PC-9 (cell line): ENCODE results near the gene WBP4. TPM values are rescaled to one million over a fixed set of nuclear protein-coding genes. Genes with fewer than 3 reads are reported as not detected.
A peak's percentile ranks its signal among the peaks of the same experiment; 100 is the strongest.

Source experiments
- BruUV-seq: library from RNA; stranded (reverse); fragments of 400-500 nt; replicated peaks from 2 replicates; lab custom pipeline; 2021; lab: Mats Ljungman, UMichigan
- CTCF ChIA-PET: fragments of 300-600 bp; sonication (Branson Sonifier 250); formaldehyde crosslinking; loops from one replicate; lab custom pipeline; 2022; ENCODE audit warnings: antibody characterized with exemption; lab: Charles Lee
- POLR2A ChIA-PET: fragments of 300-600 bp; sonication (Branson Sonifier 250); formaldehyde crosslinking; loops from one replicate; lab custom pipeline; 2022; ENCODE audit warnings: antibody characterized with exemption; ENCODE audit not compliant: unreplicated experiment; lab: Charles Lee
- DNase-seq, 2 experiments: peaks; one replicate each; pipeline versions ENCODE4 v3.0.0 to v3.0.0-alpha.2; 2015 to 2022; ENCODE audit warnings: mixed read lengths in 1 of 2
- H2AFZ ChIP-seq: fragments of 200-600 bp; sonication (generic); 2 replicates; pipeline ENCODE4 v1.8.1; 2017; ENCODE audit warnings: antibody characterized with exemption
- H3F3A ChIP-seq: fragments of 200-600 bp; sonication (generic); 2 replicates; pipeline ENCODE4 v1.8.1; 2017; ENCODE audit warnings: antibody characterized with exemption, mild to moderate bottlenecking, low read depth; ENCODE audit not compliant: insufficient read depth
- H3K27ac ChIP-seq: fragments of 200-600 bp; sonication (generic); 2 replicates; pipeline ENCODE4 v1.6.1; 2016; ENCODE audit warnings: mixed run types
- H3K27me3 ChIP-seq: fragments of 200-600 bp; sonication (generic); 2 replicates; pipeline ENCODE4 v1.6.1; 2016; ENCODE audit warnings: low read depth, mixed run types; ENCODE audit not compliant: insufficient read depth
- H3K36me3 ChIP-seq: fragments of 200-600 bp; sonication (generic); 2 replicates; pipeline ENCODE4 v1.6.1; 2016; ENCODE audit warnings: low read depth, mixed run types
- H3K4me1 ChIP-seq: fragments of 200-600 bp; sonication (generic); replicated peaks from 2 replicates; pipeline ENCODE4 v1.6.1; 2016; ENCODE audit warnings: mixed run types; ENCODE audit not compliant: insufficient read depth
- H3K4me2 ChIP-seq: fragments of 200-600 bp; sonication (generic); 2 replicates; pipeline ENCODE4 v1.6.1; 2017; ENCODE audit warnings: mixed run types
- H3K4me3 ChIP-seq: fragments of 200-600 bp; sonication (generic); 2 replicates; pipeline ENCODE4 v1.6.1; 2016; ENCODE audit warnings: mixed run types
- H3K79me2 ChIP-seq: fragments of 200-600 bp; sonication (generic); 2 replicates; pipeline ENCODE4 v1.6.1; 2017; ENCODE audit warnings: low read depth, mixed run types
- H3K9me2 ChIP-seq: fragments of 200-600 bp; sonication (generic); 2 replicates; pipeline ENCODE4 v1.8.1; 2017; ENCODE audit warnings: mild to moderate bottlenecking; ENCODE audit not compliant: insufficient read depth
- H3K9me3 ChIP-seq: fragments of 200-600 bp; sonication (generic); 2 replicates; pipeline ENCODE4 v1.8.1; 2016; ENCODE audit warnings: low read depth; ENCODE audit not compliant: insufficient read depth
- H4K20me1 ChIP-seq: fragments of 200-600 bp; sonication (generic); 2 replicates; pipeline ENCODE4 v1.8.1; 2017; ENCODE audit not compliant: insufficient read depth
- EZH2 ChIP-seq: fragments of 200-600 bp; sonication (generic); IDR thresholded peaks from 2 replicates; pipeline ENCODE4 v1.8.0; 2017; ENCODE audit warnings: antibody characterized with exemption, low read depth
- intact Hi-C: fragments of 100-400 bp; cut with micrococcal nuclease; formaldehyde crosslinking; loops from one replicate; pipeline ENCODE4 v1.10.0; 2022; ENCODE audit not compliant: unreplicated experiment
- total RNA-seq: library from RNA; stranded (reverse); gene quantifications from 2 replicates; pipeline ENCODE4 v1.2.3, GENCODE V29; 2021
- TF ChIP-seq, protein P1 (sequence below): fragments of 200-600 bp; sonication (generic); conservative IDR thresholded peaks from 2 replicates; pipeline ENCODE4 v1.6.1; 2017; ENCODE audit warnings: mixed run types, antibody characterized with exemption, mild to moderate bottlenecking, moderate library complexity

The WBP4 gene
- total RNA-seq, 1 experiment from 2014 or later = 6.3 TPM

DNA sequence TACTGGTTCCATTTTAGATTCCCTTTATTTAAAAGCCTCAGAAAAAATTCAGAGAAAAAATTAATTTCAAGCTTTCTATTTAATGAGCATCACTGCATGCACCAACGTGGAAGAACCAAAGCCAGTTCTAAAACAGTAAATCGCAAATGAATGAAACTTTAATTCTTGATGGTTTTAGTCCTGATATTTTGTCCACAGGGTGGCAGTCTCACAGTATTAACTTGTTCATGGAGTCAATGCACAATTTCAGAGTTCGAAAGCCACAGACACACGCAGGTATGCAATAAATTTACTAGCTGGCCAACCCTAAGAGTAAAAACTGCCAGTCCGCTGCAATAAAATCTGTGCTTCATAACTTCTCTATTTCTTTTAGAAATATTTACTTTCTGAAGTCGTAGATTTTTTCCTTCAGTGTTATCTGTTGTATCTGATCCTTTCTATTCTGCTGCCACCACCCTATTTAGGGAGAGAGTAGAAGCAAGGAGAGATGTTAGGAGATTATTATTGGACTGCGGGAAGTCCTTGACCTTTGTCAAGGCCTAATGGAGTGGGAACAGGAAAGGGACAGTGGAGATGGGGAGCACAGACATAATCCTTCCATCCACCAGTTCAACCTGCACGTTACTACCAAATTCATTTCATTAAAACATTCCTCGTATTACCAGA, 7.0 kb upstream of the WBP4 start:
- TF ChIP-seq EZH2 = no peak
- TF ChIP-seq, protein P1, sequence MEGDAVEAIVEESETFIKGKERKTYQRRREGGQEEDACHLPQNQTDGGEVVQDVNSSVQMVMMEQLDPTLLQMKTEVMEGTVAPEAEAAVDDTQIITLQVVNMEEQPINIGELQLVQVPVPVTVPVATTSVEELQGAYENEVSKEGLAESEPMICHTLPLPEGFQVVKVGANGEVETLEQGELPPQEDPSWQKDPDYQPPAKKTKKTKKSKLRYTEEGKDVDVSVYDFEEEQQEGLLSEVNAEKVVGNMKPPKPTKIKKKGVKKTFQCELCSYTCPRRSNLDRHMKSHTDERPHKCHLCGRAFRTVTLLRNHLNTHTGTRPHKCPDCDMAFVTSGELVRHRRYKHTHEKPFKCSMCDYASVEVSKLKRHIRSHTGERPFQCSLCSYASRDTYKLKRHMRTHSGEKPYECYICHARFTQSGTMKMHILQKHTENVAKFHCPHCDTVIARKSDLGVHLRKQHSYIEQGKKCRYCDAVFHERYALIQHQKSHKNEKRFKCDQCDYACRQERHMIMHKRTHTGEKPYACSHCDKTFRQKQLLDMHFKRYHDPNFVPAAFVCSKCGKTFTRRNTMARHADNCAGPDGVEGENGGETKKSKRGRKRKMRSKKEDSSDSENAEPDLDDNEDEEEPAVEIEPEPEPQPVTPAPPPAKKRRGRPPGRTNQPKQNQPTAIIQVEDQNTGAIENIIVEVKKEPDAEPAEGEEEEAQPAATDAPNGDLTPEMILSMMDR = peak; percentile 56
- Histone ChIP-seq H3K4me1 (peaks cover 23% of the 10 kb centered on the region), H3K9me2 (no peaks in the 10 kb centered on the region), H3K4me2 (peak overlapping the region; percentile 57; the same call in 1 of the 2 replicates), H3K27ac (peak overlapping the region; percentile 49), H3K9me3 (no peaks in the 10 kb centered on the region; the same call in 1 of the 2 replicates), H3K36me3 (no peaks in the 10 kb centered on the region; the same call in 1 of the 2 replicates), H3K27me3 (no peaks in the 10 kb centered on the region), H4K20me1 (no peaks in the 10 kb centered on the region), H3K4me3 (no peak overlapping the region), H3F3A (peaks cover 10% of the 10 kb centered on the region; the same call in 1 of the 2 replicates), H2AFZ (no peak overlapping the region), H3K79me2 (peaks cover 98% of the 10 kb centered on the region)
- CTCF ChIA-PET = interaction anchor here (0.5 to 1.0 kb wide), 2 partner anchors 274 to 592 kb away, joined by 3 to 4 read pairs; no protein-coding TSS in a partner anchor
- peak in 1 of 2 experiments; percentile 9 for DNase-seq
- intact Hi-C loops = no loop called here
- no TSS peak for BruUV-seq
- POLR2A ChIA-PET = interaction anchor here (0.5 kb wide), 1 partner anchor 14 kb away, joined by 18 read pairs; no protein-coding TSS in a partner anchor

DNA sequence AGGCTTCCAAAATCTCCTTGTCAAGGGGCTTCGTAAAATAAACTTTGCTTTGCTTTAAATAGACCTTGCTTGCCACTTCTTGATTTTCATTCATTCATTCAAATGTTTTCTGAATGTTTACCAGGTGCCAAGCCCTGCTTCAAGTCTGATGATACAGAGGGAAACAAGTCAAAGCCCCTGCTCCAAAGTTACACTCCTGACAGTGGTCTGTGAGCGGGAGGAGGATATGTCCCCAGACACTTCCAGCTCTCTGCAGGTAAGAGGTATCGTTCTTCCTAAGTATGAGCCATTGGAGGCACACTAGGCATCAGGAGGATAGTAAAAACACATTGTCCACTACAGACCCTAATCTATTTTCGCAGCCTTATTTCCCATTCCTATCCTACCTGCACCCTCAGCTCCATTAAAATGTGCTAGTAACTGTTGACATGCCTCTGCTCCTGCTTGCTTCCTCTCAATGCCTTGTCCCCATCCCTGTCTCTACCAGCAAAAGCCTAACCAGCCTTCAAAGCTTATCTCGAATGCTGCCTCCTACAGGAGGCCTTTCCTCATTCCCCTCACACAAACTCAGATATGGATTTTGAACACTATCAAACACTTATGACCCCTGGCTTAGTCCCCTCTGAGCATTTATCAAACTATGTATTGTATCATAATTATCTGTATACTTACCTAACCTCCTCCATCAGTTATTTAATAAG, 6.2 kb upstream of the WBP4 start:
- TF ChIP-seq, protein P1 = no peak
- no peak for TF ChIP-seq EZH2
- DNase-seq = no peak
- POLR2A ChIA-PET = interaction anchor here (0.5 kb wide), 1 partner anchor 14 kb away, joined by 18 read pairs; no protein-coding TSS in a partner anchor
- H3K9me2 ChIP-seq = no peaks in the 10 kb centered on the region
- peaks cover 10% of the 10 kb centered on the region; the same call in 1 of the 2 replicates for H3F3A ChIP-seq
- H3K27ac ChIP-seq = no peak overlapping the region
- peaks cover 23% of the 10 kb centered on the region for H3K4me1 ChIP-seq
- no TSS peak for BruUV-seq
- no peak overlapping the region for H3K4me3 ChIP-seq
- peaks cover 98% of the 10 kb centered on the region for H3K79me2 ChIP-seq
- no peaks in the 10 kb centered on the region for H3K27me3 ChIP-seq
- H3K9me3 ChIP-seq = no peaks in the 10 kb centered on the region
- H4K20me1 ChIP-seq = no peaks in the 10 kb centered on the region
- H2AFZ ChIP-seq = no peak overlapping the region
- intact Hi-C loops = no loop called here
- no peak overlapping the region for H3K4me2 ChIP-seq
- no peaks in the 10 kb centered on the region; the same call in 1 of the 2 replicates for H3K36me3 ChIP-seq
- CTCF ChIA-PET = interaction anchor here (1.0 kb wide), 1 partner anchor 275 kb away, joined by 4 read pairs; no protein-coding TSS in a partner anchor

DNA sequence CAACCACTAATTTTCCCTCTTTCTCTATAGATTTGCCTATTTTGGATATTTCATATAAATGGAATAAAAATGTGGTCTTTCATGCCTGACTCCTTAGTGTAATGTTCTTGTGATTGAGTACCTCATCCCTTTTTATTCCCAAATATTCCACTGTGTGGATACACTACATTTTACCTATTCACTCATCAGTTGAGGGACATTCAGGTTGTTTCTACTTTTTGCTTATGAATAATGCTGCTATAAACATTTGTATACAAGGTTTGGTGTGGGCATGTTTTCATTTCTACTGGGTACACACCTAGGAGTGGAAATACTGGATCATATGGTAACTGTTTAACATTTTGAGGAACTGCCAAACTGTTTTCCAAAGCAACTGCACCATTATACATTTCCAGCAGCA, 5.1 kb upstream of the WBP4 start:
- no peaks in the 10 kb centered on the region for H3K9me2 ChIP-seq
- H3K79me2 ChIP-seq = peaks cover 92% of the 10 kb centered on the region
- no peak overlapping the region for H3K4me3 ChIP-seq
- TF ChIP-seq, protein P1 = no peak
- no peak for TF ChIP-seq EZH2
- H3K27me3 ChIP-seq = no peaks in the 10 kb centered on the region
- CTCF ChIA-PET = no interaction called here
- H3K36me3 ChIP-seq = no peaks in the 10 kb centered on the region; the same call in 1 of the 2 replicates
- DNase-seq = no peak
- H3K9me3 ChIP-seq = no peaks in the 10 kb centered on the region
- no peak overlapping the region for H2AFZ ChIP-seq
- H3K27ac ChIP-seq = no peak overlapping the region
- H3F3A ChIP-seq = peaks cover 14% of the 10 kb centered on the region; the same call in 1 of the 2 replicates
- intact Hi-C loops = no loop called here
- H4K20me1 ChIP-seq = no peaks in the 10 kb centered on the region
- H3K4me2 ChIP-seq = no peak overlapping the region
- BruUV-seq = no TSS peak
- H3K4me1 ChIP-seq = peaks cover 23% of the 10 kb centered on the region
- POLR2A ChIA-PET = no interaction called here
